ENCODE results near the gene CHAC1. TPM values are rescaled to one million over a fixed set of nuclear protein-coding genes. Genes with fewer than 3 reads are reported as not detected.

The CHAC1 gene
- total RNA-seq, 2 donors from 2014 or later: 6.8 to 9.0 TPM

DNA sequence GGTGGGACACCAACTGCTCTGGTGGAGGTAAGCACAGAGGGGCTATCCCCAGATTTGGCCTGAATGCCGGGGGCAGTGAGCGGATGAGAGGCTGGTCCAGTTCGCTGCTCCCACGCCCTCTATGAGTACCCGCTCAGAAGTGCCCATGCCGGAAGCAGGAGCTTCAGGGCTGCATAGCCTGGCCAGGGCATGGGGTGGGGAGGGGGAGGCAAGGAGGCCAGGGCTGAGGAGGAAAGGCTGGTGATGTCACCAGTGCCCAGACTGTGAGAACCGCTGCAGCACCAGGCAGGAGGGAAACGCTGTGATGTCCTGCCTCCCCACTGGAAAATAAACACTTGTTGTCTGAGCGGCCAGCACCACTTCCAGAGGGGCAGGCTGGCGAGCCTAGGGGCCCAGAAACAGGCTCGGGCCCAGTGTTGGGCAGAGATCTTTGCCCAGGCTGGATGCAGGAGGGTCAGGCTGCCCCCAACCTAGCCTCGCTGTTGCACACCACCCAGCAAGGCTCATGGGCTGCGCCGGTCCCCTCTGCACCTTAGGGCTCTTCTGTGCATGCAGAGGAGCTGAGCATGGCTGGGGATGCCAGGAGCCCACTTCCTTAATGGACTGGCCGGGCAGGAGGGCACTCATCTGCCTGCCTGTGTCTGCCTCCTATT lies 35.0 kb upstream of the CHAC1 start:
- H3K36me3 Mint-ChIP-seq (ENCODE audit: low read depth): no peaks in the 10 kb centered on the region
- H3K9me3 Mint-ChIP-seq: no peaks in the 10 kb centered on the region
- no peak overlapping the region for H3K9ac ChIP-seq (ENCODE audit: extremely low read depth, low read length, poor library complexity, severe bottlenecking)
- H3K4me3 ChIP-seq (ENCODE audit: low read length): no peak overlapping the region
- H3K36me3 ChIP-seq (ENCODE audit: control insufficient read depth, insufficient read depth, low read length): no peaks in the 10 kb centered on the region
- 87 to 89% methylated on average over 10 to 15 of the region's 15 CpGs for WGBS, 2 experiments (ENCODE audit: insufficient coverage in 1 of 2, insufficient read length in 1 of 2)
- no peaks in the 10 kb centered on the region for H3K9me3 ChIP-seq (ENCODE audit: control insufficient read depth, low read length)
- no peaks in the 10 kb centered on the region for H3K4me1 Mint-ChIP-seq
- DNase-seq: no peak
- no peak overlapping the region for H3K4me3 Mint-ChIP-seq
- peaks cover 46% of the 10 kb centered on the region for H3K27me3 ChIP-seq (ENCODE audit: control insufficient read depth, insufficient read depth, low read length, poor library complexity, severe bottlenecking)
- TF ChIP-seq, protein P1, sequence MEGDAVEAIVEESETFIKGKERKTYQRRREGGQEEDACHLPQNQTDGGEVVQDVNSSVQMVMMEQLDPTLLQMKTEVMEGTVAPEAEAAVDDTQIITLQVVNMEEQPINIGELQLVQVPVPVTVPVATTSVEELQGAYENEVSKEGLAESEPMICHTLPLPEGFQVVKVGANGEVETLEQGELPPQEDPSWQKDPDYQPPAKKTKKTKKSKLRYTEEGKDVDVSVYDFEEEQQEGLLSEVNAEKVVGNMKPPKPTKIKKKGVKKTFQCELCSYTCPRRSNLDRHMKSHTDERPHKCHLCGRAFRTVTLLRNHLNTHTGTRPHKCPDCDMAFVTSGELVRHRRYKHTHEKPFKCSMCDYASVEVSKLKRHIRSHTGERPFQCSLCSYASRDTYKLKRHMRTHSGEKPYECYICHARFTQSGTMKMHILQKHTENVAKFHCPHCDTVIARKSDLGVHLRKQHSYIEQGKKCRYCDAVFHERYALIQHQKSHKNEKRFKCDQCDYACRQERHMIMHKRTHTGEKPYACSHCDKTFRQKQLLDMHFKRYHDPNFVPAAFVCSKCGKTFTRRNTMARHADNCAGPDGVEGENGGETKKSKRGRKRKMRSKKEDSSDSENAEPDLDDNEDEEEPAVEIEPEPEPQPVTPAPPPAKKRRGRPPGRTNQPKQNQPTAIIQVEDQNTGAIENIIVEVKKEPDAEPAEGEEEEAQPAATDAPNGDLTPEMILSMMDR (conservative IDR thresholded peaks at IDR 0.05): no peak
- H3K27me3 Mint-ChIP-seq (ENCODE audit: insufficient read depth): peaks cover 68% of the 10 kb centered on the region
- no peaks in the 10 kb centered on the region for H3K4me1 ChIP-seq (ENCODE audit: control insufficient read depth, insufficient read depth, low read length)
- no peak overlapping the region for H3K27ac Mint-ChIP-seq
- no peak overlapping the region for H3K27ac ChIP-seq (ENCODE audit: low read depth, low read length)

DNA sequence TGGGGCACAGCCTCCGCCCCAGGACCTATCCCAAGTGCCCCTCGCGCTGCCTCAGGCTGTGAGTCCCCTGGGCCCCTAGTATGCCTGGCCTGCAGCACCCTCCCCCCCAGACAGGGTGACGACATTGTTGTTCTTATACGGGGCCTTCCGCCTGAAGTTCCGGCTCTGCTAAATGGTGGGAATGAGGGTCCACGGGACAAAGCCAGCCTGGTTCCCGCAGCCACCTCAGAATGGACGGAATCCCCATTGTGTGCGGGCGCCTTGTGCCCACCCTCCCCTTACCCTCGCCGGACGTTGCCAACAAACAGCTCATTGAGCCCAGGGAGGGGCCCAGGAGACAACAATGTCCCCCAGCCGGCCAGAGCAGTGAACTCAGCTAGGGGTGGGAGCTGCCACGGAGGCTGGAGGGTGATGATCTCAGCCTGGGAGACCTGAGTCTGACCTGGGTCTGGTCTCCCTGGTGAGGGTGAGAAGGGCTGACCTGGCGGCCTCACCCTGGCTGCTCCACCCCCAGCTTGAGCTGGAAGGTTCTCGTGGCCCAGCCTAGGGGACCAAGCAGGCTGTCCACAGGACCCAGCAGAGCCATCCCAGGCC lies 34.4 kb upstream of the CHAC1 start:
- H3K27ac Mint-ChIP-seq: no peak overlapping the region
- Histone ChIP-seq H3K36me3 (ENCODE audit: control insufficient read depth, insufficient read depth, low read length) (no peaks in the 10 kb centered on the region), H3K4me1 (ENCODE audit: control insufficient read depth, insufficient read depth, low read length) (no peaks in the 10 kb centered on the region), H3K9ac (ENCODE audit: extremely low read depth, low read length, poor library complexity, severe bottlenecking) (no peak overlapping the region), H3K27me3 (ENCODE audit: control insufficient read depth, insufficient read depth, low read length, poor library complexity, severe bottlenecking) (peaks cover 53% of the 10 kb centered on the region), H3K27ac (ENCODE audit: low read depth, low read length) (no peak overlapping the region), H3K4me3 (ENCODE audit: low read length) (no peak overlapping the region), H3K9me3 (ENCODE audit: control insufficient read depth, low read length) (no peaks in the 10 kb centered on the region)
- no peaks in the 10 kb centered on the region for H3K36me3 Mint-ChIP-seq (ENCODE audit: low read depth)
- DNase-seq: no peak
- TF ChIP-seq, protein P1 (conservative IDR thresholded peaks at IDR 0.05): no peak
- no peaks in the 10 kb centered on the region for H3K9me3 Mint-ChIP-seq
- H3K27me3 Mint-ChIP-seq (ENCODE audit: insufficient read depth): peaks cover 74% of the 10 kb centered on the region
- WGBS, 2 experiments (ENCODE audit: insufficient coverage in 1 of 2, insufficient read length in 1 of 2): 66 to 88% methylated on average over 11 to 19 of the region's 19 CpGs
- no peaks in the 10 kb centered on the region for H3K4me1 Mint-ChIP-seq
- no peak overlapping the region for H3K4me3 Mint-ChIP-seq

DNA sequence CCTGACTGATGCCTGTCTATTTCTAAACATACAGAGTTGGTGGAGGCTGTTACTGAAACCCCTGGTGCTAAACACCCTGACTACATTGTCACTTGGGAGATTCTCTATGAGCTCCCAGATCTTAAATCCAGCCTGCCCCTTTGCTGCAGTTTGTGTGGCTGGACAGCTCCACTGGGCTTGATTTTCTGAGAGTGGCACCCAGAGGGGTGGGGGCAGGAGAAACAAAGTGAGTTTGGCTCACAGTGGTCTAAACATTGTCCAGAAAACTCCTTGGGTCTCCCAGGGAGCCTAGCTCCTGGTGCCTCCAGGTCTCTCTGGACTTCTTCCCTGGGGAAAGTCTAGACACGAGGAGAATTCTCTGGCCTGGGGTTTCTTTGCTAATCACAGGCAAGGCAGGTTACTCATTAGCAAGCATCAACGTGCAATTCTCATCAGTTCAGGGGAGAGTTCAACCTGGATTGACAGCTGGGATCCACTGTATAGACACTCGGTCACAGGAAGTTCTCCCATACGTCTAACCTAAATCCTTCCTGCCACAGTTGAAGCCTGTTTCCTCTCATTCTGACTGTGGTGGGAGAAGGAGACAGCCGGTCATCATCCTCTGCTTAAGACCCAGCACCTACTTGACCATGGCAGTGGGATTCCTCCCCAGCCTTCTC lies 31.2 kb upstream of the CHAC1 start:
- no peak overlapping the region for H3K4me3 Mint-ChIP-seq
- H3K9ac ChIP-seq (ENCODE audit: extremely low read depth, low read length, poor library complexity, severe bottlenecking): no peak overlapping the region
- H3K27ac ChIP-seq (ENCODE audit: low read depth, low read length): no peak overlapping the region
- peaks cover 93% of the 10 kb centered on the region for H3K27me3 Mint-ChIP-seq (ENCODE audit: insufficient read depth)
- H3K9me3 Mint-ChIP-seq: no peaks in the 10 kb centered on the region
- DNase-seq: no peak
- H3K36me3 ChIP-seq (ENCODE audit: control insufficient read depth, insufficient read depth, low read length): no peaks in the 10 kb centered on the region
- H3K4me3 ChIP-seq (ENCODE audit: low read length): no peak overlapping the region
- TF ChIP-seq, protein P1 (conservative IDR thresholded peaks at IDR 0.05): no peak
- H3K36me3 Mint-ChIP-seq (ENCODE audit: low read depth): no peaks in the 10 kb centered on the region
- peaks cover 9% of the 10 kb centered on the region for H3K4me1 ChIP-seq (ENCODE audit: control insufficient read depth, insufficient read depth, low read length)
- peaks cover 77% of the 10 kb centered on the region for H3K27me3 ChIP-seq (ENCODE audit: control insufficient read depth, insufficient read depth, low read length, poor library complexity, severe bottlenecking)
- WGBS, 2 experiments (ENCODE audit: insufficient coverage in 1 of 2, insufficient read length in 1 of 2): 62 to 69% methylated on average over 5 of the region's 5 CpGs
- H3K9me3 ChIP-seq (ENCODE audit: control insufficient read depth, low read length): no peaks in the 10 kb centered on the region
- H3K4me1 Mint-ChIP-seq: peaks cover 7% of the 10 kb centered on the region
- no peak overlapping the region for H3K27ac Mint-ChIP-seq

Data from endodermal cell (in vitro differentiated cells).